Caco-2 (cell line): Measurements from ENCODE around the gene RUNX1. TPM values are rescaled to one million over a fixed set of nuclear protein-coding genes. Genes with fewer than 3 reads are reported as not detected.

Experiments
- BruUV-seq: library from RNA; stranded (reverse); fragments of 400-500 nt; replicated peaks from 2 replicates; lab custom pipeline; 2021; lab: Mats Ljungman, UMichigan
- CTCF ChIA-PET: fragments of 300-600 bp; sonication (Branson Sonifier 250); formaldehyde crosslinking; loops from one replicate; lab custom pipeline; 2022; ENCODE audit warnings: antibody characterized with exemption; lab: Charles Lee
- POLR2A ChIA-PET: fragments of 300-600 bp; sonication (Branson Sonifier 250); formaldehyde crosslinking; loops from one replicate; lab custom pipeline; 2022; ENCODE audit warnings: antibody characterized with exemption; lab: Charles Lee
- DNase-seq, 2 experiments: peaks; one replicate each; pipeline versions ENCODE4 v3.0.0 to v3.0.0-alpha.2; 2020 to 2022
- H3K27me3 ChIP-seq: replicated peaks from 2 replicates; pipeline ENCODE4 v1.6.0; 2011; ENCODE audit warnings: low read length; ENCODE audit not compliant: control insufficient read depth, insufficient read depth
- H3K36me3 ChIP-seq: 2 replicates; pipeline ENCODE4 v1.5.1; 2011; ENCODE audit warnings: low read length; ENCODE audit not compliant: control insufficient read depth, insufficient read depth
- H3K4me1 ChIP-seq: fragments of 250-450 bp; sonication (Bioruptor Pico); 2 replicates; pipeline ENCODE4 v1.5.1; 2020; ENCODE audit warnings: mild to moderate bottlenecking
- H3K4me3 ChIP-seq: 2 replicates; pipeline ENCODE4 v1.5.1; 2011; ENCODE audit warnings: low read depth, mild to moderate bottlenecking, control low read depth, low read length
- H3K9me3 ChIP-seq: fragments of 250-450 bp; sonication (Bioruptor Pico); 2 replicates; pipeline ENCODE4 v1.5.1; 2020; ENCODE audit warnings: mild to moderate bottlenecking, moderate library complexity
- H3K27ac Mint-ChIP-seq: one replicate; pipeline ENCODE4 v1.8.0; 2022; ENCODE audit warnings: mixed read lengths; ENCODE audit not compliant: unreplicated experiment
- H3K27me3 Mint-ChIP-seq: one replicate; pipeline ENCODE4 v1.8.0; 2022; ENCODE audit warnings: mixed read lengths; ENCODE audit not compliant: insufficient read depth, unreplicated experiment
- H3K36me3 Mint-ChIP-seq: one replicate; pipeline ENCODE4 v1.8.0; 2022; ENCODE audit warnings: mild to moderate bottlenecking, mixed read lengths; ENCODE audit not compliant: insufficient read depth, unreplicated experiment
- H3K4me1 Mint-ChIP-seq: one replicate; pipeline ENCODE4 v1.8.0; 2022; ENCODE audit warnings: low read depth, mixed read lengths; ENCODE audit not compliant: unreplicated experiment
- H3K4me3 Mint-ChIP-seq: one replicate; pipeline ENCODE4 v1.8.0; 2022; ENCODE audit warnings: mild to moderate bottlenecking, moderate library complexity, mixed read lengths; ENCODE audit not compliant: unreplicated experiment
- H3K9me3 Mint-ChIP-seq: one replicate; pipeline ENCODE4 v1.8.0; 2022; ENCODE audit warnings: mixed read lengths; ENCODE audit not compliant: unreplicated experiment
- intact Hi-C: fragments of 100-400 bp; cut with micrococcal nuclease; formaldehyde crosslinking; loops from one replicate; pipeline ENCODE4 v1.10.0; 2022; ENCODE audit not compliant: unreplicated experiment
- total RNA-seq: library from RNA; stranded (reverse); gene quantifications from 2 replicates; pipeline ENCODE4 v1.2.3, GENCODE V29; 2022
- TF ChIP-seq, protein P1 (sequence below), 2 experiments: fragments of 200-600 bp in 1 of 2; IDR thresholded peaks; 1 replicate in 1 of 2; 2 replicates in 1 of 2; pipeline versions ENCODE4 v1.5.1 to v1.8.0; 2011 to 2022; ENCODE audit warnings: antibody characterized with exemption in 1 of 2, control low read depth in 1 of 2, inconsistent platforms in 1 of 2, low read depth in 1 of 2, low read length in 1 of 2, mild to moderate bottlenecking in 1 of 2, moderate library complexity in 1 of 2; ENCODE audit not compliant: insufficient read depth in 1 of 2, severe bottlenecking in 1 of 2, unreplicated experiment in 1 of 2

The RUNX1 gene
- total RNA-seq, 1 experiment from 2014 or later: 11.7 TPM

DNA sequence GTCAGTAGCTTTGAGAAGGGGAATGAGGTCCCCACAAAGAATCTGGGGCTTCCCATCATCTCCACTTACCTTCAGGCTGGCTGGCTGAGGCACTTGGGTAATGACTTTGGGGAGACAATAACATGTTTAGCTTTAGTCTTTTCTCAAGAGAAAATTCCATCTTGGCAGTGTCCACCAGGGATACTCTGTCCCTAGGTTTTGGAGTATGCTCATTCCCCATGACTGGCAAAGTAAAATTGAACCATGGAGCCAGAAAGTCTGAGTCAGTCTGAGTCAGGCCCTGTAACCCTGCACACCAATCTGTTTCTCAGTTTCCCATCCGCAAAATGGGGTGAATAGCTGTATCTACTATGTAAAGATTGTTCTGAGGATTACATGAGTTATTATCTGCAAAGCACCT is 28.2 kb downstream of the RUNX1 start:
- Mint-ChIP-seq H3K27me3 (no peaks in the 10 kb centered on the region), H3K9me3 (no peaks in the 10 kb centered on the region), H3K27ac (no peak overlapping the region), H3K36me3 (no peaks in the 10 kb centered on the region), H3K4me3 (no peak overlapping the region), H3K4me1 (peaks cover 28% of the 10 kb centered on the region)
- intact Hi-C loops: no loop called here
- TF ChIP-seq, protein P1, sequence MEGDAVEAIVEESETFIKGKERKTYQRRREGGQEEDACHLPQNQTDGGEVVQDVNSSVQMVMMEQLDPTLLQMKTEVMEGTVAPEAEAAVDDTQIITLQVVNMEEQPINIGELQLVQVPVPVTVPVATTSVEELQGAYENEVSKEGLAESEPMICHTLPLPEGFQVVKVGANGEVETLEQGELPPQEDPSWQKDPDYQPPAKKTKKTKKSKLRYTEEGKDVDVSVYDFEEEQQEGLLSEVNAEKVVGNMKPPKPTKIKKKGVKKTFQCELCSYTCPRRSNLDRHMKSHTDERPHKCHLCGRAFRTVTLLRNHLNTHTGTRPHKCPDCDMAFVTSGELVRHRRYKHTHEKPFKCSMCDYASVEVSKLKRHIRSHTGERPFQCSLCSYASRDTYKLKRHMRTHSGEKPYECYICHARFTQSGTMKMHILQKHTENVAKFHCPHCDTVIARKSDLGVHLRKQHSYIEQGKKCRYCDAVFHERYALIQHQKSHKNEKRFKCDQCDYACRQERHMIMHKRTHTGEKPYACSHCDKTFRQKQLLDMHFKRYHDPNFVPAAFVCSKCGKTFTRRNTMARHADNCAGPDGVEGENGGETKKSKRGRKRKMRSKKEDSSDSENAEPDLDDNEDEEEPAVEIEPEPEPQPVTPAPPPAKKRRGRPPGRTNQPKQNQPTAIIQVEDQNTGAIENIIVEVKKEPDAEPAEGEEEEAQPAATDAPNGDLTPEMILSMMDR (IDR thresholded peaks at IDR 0.05; ENCODE audit: insufficient read depth in 1 of 2, low read depth in 1 of 2, low read length in 1 of 2, severe bottlenecking in 1 of 2, unreplicated experiment in 1 of 2): no peak
- Histone ChIP-seq H3K27me3 (no peaks in the 10 kb centered on the region), H3K36me3 (no peaks in the 10 kb centered on the region), H3K9me3 (no peaks in the 10 kb centered on the region), H3K4me1 (peaks cover 51% of the 10 kb centered on the region), H3K4me3 (no peak overlapping the region)
- DNase-seq: no peak
- no TSS peak for BruUV-seq
- ChIA-PET CTCF (no interaction called here), POLR2A (no interaction called here)

DNA sequence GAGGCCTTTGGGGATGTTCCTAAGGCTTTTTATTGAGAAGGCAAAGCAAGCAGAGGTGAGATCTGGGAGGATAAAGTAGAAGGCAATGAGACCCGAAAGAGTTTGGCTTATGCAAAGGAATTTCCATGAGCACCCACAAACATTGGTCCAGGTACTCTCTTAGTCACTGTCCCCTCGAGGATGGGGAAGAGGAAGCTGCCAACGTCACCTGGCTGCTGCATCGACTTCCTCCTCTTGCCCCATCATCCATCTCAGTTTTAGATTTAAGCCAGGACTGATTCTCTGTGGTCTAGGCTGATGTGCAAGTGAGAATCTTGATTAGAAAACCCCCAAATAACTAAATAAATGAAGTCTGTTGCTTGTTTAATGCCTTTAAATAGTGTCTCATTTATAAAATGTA is 28.7 kb downstream of the RUNX1 start:
- ChIA-PET POLR2A (no interaction called here), CTCF (interaction anchor here (0.6 to 0.8 kb wide), 2 partner anchors 132 to 380 kb away, joined by 3 to 4 read pairs; no protein-coding TSS in a partner anchor)
- no peaks in the 10 kb centered on the region for H3K9me3 ChIP-seq
- TF ChIP-seq, protein P1 (IDR thresholded peaks at IDR 0.05; ENCODE audit: insufficient read depth in 1 of 2, low read depth in 1 of 2, low read length in 1 of 2, severe bottlenecking in 1 of 2, unreplicated experiment in 1 of 2): no peak
- H3K27me3 Mint-ChIP-seq: no peaks in the 10 kb centered on the region
- peaks cover 51% of the 10 kb centered on the region for H3K4me1 ChIP-seq
- no peaks in the 10 kb centered on the region for H3K27me3 ChIP-seq
- peak overlapping the region; percentile 48 for H3K4me3 Mint-ChIP-seq
- H3K36me3 Mint-ChIP-seq: no peaks in the 10 kb centered on the region
- no peak overlapping the region for H3K4me3 ChIP-seq
- no peaks in the 10 kb centered on the region for H3K9me3 Mint-ChIP-seq
- no peak overlapping the region for H3K27ac Mint-ChIP-seq
- no peak for DNase-seq
- BruUV-seq: no TSS peak
- no peaks in the 10 kb centered on the region for H3K36me3 ChIP-seq
- H3K4me1 Mint-ChIP-seq: peaks cover 28% of the 10 kb centered on the region
- intact Hi-C loops: no loop called here

DNA sequence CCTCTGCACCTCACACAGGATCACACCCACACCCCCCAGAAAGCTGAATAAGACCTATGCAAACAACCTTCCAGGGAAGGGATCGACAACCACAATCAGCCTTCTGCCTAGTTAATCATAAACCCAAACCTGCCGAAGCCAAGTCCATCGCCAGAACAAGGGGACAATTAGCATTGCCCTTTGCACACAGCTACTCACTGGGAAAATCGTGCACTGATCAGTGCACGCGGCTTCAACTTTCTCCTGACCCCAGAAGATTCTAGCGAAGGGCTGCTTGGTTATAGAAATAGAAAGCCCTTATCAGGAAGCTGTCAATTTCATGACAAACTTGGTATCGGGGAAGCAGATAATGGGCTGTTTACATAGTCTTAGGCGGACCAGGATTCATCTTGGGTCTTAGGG is 29.5 kb downstream of the RUNX1 start:
- no peaks in the 10 kb centered on the region for H3K36me3 ChIP-seq
- no peaks in the 10 kb centered on the region for H3K27me3 Mint-ChIP-seq
- H3K36me3 Mint-ChIP-seq: no peaks in the 10 kb centered on the region
- no TSS peak for BruUV-seq
- peaks cover 51% of the 10 kb centered on the region for H3K4me1 ChIP-seq
- peak overlapping the region; percentile 48 for H3K4me3 Mint-ChIP-seq
- no peaks in the 10 kb centered on the region for H3K9me3 Mint-ChIP-seq
- intact Hi-C loops: loop anchor here (1.0 to 2.0 kb wide), 2 partner anchors 8 to 111 kb away; no protein-coding TSS in a partner anchor
- no peaks in the 10 kb centered on the region for H3K27me3 ChIP-seq
- peak; percentile 80 to 88 for DNase-seq
- H3K4me3 ChIP-seq: no peak overlapping the region
- no peaks in the 10 kb centered on the region for H3K9me3 ChIP-seq
- peak overlapping the region; percentile 70 for H3K27ac Mint-ChIP-seq
- peaks cover 28% of the 10 kb centered on the region for H3K4me1 Mint-ChIP-seq
- ChIA-PET CTCF (interaction anchor here (0.6 to 0.9 kb wide), 3 partner anchors 130 to 381 kb away, joined by 3 to 6 read pairs (median 4); no protein-coding TSS in a partner anchor), POLR2A (interaction anchor here (0.6 kb wide), 3 partner anchors 53 to 185 kb away, joined by 4 to 8 read pairs (median 5); no protein-coding TSS in a partner anchor)
- TF ChIP-seq, protein P1 (IDR thresholded peaks at IDR 0.05; ENCODE audit: insufficient read depth in 1 of 2, low read depth in 1 of 2, low read length in 1 of 2, severe bottlenecking in 1 of 2, unreplicated experiment in 1 of 2): no peak
